Esophagus squamous epithelium (tissue), 4 donors: ENCODE data around the gene MTAP.

Experiments used
- POLR2A ChIP-seq, 4 donors: fragments of 450-650 bp; IDR thresholded peaks; one replicate each; pipeline ENCODE4 v1.6.1; 2017; ENCODE audit warnings: antibody characterized with exemption in 4 of 4, mild to moderate bottlenecking in 4 of 4, moderate library complexity in 3 of 4
- TF ChIP-seq, protein P1 (sequence below), 6 experiments: fragments of 450-650 bp in 4 of 6; fragments of 200-600 bp in 2 of 6; sonication (generic) in 2 of 6; IDR thresholded peaks; one replicate each; pipeline ENCODE4 v1.5.1; 2016 to 2019; ENCODE audit warnings: antibody characterized with exemption in 6 of 6, mild to moderate bottlenecking in 4 of 6, moderate library complexity in 4 of 6

DNA sequence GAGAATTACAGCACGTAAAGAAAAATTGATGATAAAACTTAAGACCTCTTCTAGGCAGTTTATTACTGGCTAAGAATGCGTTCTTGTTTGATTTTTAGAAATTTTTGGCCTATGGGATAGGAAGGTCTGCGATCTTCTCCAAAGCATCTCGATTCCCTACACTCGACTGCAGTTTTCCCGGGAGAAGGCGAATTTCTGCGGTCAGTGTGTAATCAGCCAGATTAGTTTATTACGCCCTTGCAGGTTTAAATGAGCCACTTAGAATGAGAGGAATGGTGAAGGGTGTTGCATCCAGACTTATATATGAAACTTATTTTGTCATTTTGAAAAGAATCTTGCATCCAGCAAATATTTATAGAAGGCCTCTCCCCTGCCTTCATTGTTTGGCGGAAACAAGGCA, 1.2 kb downstream of the MTAP start:
- TF ChIP-seq, protein P1, sequence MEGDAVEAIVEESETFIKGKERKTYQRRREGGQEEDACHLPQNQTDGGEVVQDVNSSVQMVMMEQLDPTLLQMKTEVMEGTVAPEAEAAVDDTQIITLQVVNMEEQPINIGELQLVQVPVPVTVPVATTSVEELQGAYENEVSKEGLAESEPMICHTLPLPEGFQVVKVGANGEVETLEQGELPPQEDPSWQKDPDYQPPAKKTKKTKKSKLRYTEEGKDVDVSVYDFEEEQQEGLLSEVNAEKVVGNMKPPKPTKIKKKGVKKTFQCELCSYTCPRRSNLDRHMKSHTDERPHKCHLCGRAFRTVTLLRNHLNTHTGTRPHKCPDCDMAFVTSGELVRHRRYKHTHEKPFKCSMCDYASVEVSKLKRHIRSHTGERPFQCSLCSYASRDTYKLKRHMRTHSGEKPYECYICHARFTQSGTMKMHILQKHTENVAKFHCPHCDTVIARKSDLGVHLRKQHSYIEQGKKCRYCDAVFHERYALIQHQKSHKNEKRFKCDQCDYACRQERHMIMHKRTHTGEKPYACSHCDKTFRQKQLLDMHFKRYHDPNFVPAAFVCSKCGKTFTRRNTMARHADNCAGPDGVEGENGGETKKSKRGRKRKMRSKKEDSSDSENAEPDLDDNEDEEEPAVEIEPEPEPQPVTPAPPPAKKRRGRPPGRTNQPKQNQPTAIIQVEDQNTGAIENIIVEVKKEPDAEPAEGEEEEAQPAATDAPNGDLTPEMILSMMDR (IDR thresholded peaks at IDR 0.05): no peak
- no peak for TF ChIP-seq POLR2A (IDR thresholded peaks at IDR 0.05)
